ENCODE measurements around the gene RER1. TPM values are rescaled to one million over a fixed set of nuclear protein-coding genes. Genes with fewer than 3 reads are reported as not detected.

The RER1 gene
- total RNA-seq, 2 experiments from 2014 or later, result 120 to 131 TPM

DNA sequence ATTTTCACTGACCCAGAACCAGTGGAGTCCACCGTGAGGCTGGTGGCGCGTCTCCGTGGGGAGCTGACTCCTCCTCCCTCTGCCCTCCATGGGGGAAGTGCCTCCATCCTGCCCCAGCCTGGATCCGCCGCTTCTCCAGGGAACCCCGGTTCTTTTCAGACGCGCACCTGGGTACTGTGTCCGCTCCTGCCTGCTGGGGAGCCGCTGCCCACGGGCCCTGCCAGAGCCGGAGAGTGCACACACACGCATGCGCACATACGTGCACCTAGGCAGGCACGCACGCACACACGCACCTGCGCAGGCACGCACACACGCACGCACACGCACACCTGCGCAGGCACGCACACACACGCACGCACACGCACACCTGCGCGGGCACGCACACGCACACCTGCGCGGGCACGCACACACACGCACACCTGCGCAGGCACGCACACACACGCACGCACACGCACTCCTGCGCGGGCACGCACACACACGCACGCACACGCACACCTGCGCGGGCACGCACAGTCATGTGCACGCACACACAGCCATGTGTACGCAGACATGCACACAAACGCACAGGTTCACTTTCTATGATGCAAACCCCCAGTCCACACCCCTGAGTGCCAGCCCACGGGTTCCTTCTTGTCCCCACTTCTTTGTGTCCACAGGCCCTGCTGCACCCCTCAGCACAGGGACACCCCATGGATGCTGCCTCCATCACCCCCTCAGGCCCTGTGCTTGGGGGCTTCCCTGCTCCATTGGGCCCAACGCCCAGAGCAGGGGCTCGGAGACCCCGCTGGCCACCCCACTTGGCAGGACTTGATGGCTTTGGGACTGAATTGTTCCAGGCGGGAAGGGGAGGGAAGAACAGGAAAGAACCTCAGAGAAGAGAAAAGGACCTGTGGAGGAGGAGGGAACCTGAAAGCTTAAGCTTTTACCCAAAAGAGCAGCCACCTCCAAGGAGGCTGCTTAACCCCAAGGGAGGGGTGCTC, 43.0 kb upstream of the RER1 start:
- Mint-ChIP-seq H3K36me3 (ENCODE audit: low read depth) (no peaks in the 10 kb centered on the region), H3K4me3 (no peak overlapping the region), H3K9me3 (no peaks in the 10 kb centered on the region), H3K27me3 (no peaks in the 10 kb centered on the region), H3K27ac (no peak overlapping the region), H3K4me1 (ENCODE audit: low read depth) (no peaks in the 10 kb centered on the region)
- ChIA-PET CTCF (no interaction called here), POLR2A (no interaction called here)
- DNase-seq (no peak), ATAC-seq (no peak)
- intact Hi-C loops (cut with micrococcal nuclease), result no loop called here
- TF ChIP-seq, protein P1, sequence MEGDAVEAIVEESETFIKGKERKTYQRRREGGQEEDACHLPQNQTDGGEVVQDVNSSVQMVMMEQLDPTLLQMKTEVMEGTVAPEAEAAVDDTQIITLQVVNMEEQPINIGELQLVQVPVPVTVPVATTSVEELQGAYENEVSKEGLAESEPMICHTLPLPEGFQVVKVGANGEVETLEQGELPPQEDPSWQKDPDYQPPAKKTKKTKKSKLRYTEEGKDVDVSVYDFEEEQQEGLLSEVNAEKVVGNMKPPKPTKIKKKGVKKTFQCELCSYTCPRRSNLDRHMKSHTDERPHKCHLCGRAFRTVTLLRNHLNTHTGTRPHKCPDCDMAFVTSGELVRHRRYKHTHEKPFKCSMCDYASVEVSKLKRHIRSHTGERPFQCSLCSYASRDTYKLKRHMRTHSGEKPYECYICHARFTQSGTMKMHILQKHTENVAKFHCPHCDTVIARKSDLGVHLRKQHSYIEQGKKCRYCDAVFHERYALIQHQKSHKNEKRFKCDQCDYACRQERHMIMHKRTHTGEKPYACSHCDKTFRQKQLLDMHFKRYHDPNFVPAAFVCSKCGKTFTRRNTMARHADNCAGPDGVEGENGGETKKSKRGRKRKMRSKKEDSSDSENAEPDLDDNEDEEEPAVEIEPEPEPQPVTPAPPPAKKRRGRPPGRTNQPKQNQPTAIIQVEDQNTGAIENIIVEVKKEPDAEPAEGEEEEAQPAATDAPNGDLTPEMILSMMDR (IDR thresholded peaks at IDR 0.05), result no peak

DNA sequence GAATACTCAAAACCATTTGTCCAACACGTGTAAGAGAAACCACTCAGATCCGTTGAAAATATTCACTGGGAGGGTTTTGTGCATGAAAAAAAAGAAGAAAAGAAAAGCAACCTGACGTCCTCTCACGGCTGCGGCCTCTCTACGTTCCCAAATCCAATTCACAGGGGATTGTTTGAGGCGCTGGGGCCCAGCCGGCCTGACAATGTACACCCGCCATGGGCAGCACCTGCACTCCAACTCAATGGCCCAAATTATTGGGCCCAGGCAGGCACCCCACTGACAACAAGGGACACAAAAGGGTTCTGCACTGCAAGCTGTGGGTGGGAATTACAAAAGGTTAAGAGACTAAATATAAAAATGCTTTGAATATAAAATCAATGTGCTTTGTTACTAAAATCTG, 41.8 kb upstream of the RER1 start:
- Mint-ChIP-seq H3K4me3 (no peak overlapping the region), H3K27ac (no peak overlapping the region), H3K9me3 (no peaks in the 10 kb centered on the region), H3K27me3 (no peaks in the 10 kb centered on the region), H3K4me1 (ENCODE audit: low read depth) (no peaks in the 10 kb centered on the region), H3K36me3 (ENCODE audit: low read depth) (no peaks in the 10 kb centered on the region)
- TF ChIP-seq, protein P1 (IDR thresholded peaks at IDR 0.05), result no peak
- POLR2A ChIA-PET, result no interaction called here
- DNase-seq (no peak), ATAC-seq (no peak)
- intact Hi-C loops (cut with micrococcal nuclease), result no loop called here
- CTCF ChIA-PET, result no interaction called here

DNA sequence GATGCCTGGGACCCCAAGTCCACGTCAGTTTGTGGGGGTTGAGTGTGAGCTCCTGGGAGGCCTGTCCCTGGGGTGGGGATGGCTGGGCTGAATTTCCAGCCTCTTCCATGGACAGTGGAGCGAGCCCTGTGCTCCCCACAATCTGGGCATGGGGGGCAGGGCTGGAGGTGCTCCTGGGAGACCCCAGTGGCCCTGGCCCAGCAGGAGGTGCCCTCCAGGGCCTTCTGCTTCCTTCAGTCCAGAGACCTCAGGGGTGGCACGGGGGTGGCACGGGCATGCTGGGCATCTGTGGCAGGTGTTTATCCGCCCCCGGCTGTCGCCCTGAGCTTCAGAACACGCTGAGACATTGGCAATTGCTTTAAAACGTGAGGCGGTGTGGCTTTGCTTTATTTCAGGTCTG, 41.1 kb upstream of the RER1 start:
- ChIA-PET POLR2A (no interaction called here), CTCF (no interaction called here)
- no peak for ATAC-seq
- TF ChIP-seq, protein P1 (IDR thresholded peaks at IDR 0.05), result no peak
- no peak for DNase-seq
- Mint-ChIP-seq H3K27me3 (no peaks in the 10 kb centered on the region), H3K27ac (no peak overlapping the region), H3K36me3 (ENCODE audit: low read depth) (no peaks in the 10 kb centered on the region), H3K9me3 (no peaks in the 10 kb centered on the region), H3K4me1 (ENCODE audit: low read depth) (no peaks in the 10 kb centered on the region), H3K4me3 (no peak overlapping the region)
- intact Hi-C loops (cut with micrococcal nuclease), result no loop called here

DNA sequence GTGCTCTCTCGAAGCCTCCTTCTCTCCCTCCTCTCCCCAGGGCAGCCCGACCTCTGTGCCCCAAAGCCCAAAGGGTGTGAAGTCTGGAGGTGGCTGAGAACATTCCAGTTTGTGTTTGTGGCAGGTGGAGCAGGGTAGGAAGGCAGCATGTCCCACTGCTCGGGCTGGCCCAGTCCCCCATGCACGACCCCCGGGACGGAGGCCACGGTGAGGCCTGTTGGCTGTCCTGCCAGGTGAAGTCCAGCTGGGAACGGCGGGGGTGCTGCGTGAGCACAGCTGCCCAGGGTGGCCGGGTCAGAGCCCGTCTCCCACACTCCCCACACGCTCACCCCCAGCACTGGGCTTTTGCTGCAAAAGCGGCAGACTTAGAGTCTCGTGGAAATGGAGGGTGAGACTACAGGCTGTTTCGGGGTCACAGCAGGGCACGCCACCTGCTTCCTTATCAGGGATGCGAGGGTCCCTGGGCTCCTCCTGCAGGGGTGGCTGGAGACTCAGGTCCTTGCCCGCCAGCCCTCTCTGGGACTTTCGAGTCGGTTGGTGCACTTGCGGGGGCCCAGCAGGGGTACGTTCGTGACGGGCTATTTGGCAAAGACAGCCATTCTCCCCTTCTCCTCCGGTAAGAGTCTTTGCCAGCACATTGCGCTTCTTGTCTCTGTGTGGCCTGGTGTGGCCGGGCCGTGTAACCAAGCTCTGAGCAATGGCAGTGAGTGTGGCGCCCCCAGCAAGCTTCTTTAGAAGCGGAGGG, 40.6 kb upstream of the RER1 start:
- H3K9me3 Mint-ChIP-seq, result no peaks in the 10 kb centered on the region
- ATAC-seq, result no peak
- no peak for DNase-seq
- no peak overlapping the region for H3K4me3 Mint-ChIP-seq
- H3K36me3 Mint-ChIP-seq (ENCODE audit: low read depth), result no peaks in the 10 kb centered on the region
- TF ChIP-seq, protein P1 (IDR thresholded peaks at IDR 0.05), result no peak
- POLR2A ChIA-PET, result no interaction called here
- intact Hi-C loops (cut with micrococcal nuclease), result no loop called here
- no peaks in the 10 kb centered on the region for H3K27me3 Mint-ChIP-seq
- CTCF ChIA-PET, result no interaction called here
- no peak overlapping the region for H3K27ac Mint-ChIP-seq
- no peaks in the 10 kb centered on the region for H3K4me1 Mint-ChIP-seq (ENCODE audit: low read depth)

DNA sequence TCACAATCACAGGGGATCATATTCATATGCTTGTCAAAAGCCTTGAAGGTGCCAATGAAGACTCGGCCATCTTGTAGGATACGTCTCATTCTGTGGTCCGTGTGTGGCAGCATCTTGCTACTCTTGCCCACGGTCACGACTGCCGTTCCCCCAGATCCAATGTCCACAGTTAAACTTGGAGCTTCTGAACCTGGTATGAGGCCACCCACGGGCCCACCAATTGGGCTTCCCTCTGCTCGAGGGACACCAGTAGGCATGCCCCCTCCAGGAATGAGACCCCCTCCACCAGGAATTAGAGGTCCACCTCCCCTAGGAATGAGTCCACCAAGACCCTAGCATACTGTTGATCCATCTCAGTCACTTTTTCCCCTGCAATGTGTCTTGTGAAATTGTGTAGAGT, 39.9 kb upstream of the RER1 start:
- TF ChIP-seq, protein P1 (IDR thresholded peaks at IDR 0.05), result no peak
- intact Hi-C loops (cut with micrococcal nuclease), result no loop called here
- ATAC-seq (no peak), DNase-seq (no peak)
- POLR2A ChIA-PET, result no interaction called here
- Mint-ChIP-seq H3K27ac (no peak overlapping the region), H3K9me3 (no peaks in the 10 kb centered on the region), H3K4me3 (no peak overlapping the region), H3K4me1 (ENCODE audit: low read depth) (no peaks in the 10 kb centered on the region), H3K27me3 (no peaks in the 10 kb centered on the region), H3K36me3 (ENCODE audit: low read depth) (no peaks in the 10 kb centered on the region)
- CTCF ChIA-PET, result no interaction called here

Measured in activated CD8-positive, alpha-beta T cell treated with anti-CD3 and anti-CD28 coated beads for 36 hours (primary cell).